KOPT-K1 (cell line): ENCODE results near the gene HBA2.
"Not testable (repeated sequence)": the region's sequence is repeated elsewhere in the genome, so short reads cannot be mapped to it uniquely, and the experiment has no call there.

Experiments used
- H3K27ac ChIP-seq: fragments of 200-600 bp; sonication (generic); 2 replicates; pipeline ENCODE4 v1.5.1; 2016; ENCODE audit warnings: antibody characterized with exemption, mild to moderate bottlenecking, low read depth, low read length; ENCODE audit not compliant: poor library complexity, severe bottlenecking
- H3K36me3 ChIP-seq: fragments of 200-600 bp; sonication (generic); 2 replicates; pipeline ENCODE4 v1.5.1; 2017; ENCODE audit warnings: antibody characterized with exemption, mild to moderate bottlenecking, low read length, moderate library complexity; ENCODE audit not compliant: insufficient read depth
- H3K9me3 ChIP-seq: fragments of 200-600 bp; sonication (generic); 2 replicates; pipeline ENCODE4 v1.5.1; 2017; ENCODE audit warnings: antibody characterized with exemption, low read length, mild to moderate bottlenecking; ENCODE audit not compliant: insufficient read depth, poor library complexity, severe bottlenecking

The HBA2 gene

DNA sequence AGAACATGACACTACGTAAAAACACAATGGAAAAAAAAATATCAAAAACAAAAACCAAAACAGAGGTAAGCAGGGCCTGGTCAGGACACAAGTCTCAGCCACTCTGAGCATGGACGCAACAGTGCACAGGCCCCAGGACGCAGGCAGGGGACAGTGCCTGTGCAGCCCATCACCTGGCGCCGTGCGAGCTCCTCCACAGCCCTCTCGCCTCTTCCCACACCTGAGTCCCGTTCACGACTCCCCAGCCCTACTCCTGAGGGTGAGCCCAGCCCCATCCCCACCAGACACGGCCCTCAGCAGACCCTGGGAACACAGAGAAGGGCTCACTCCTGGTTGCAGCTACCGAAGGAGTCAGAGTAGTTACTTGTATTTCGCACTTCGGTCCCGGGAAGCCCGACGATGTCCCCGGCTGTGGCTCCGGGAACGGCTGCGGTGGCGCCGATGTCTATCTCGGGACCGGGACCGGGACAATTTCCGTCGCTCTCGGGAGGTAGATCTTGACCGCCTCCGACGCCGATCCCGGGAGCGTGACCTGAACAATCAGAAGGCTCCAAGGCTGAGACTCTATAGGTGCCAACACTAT is 17.0 kb downstream of the HBA2 start:
- peaks cover 4% of the 10 kb centered on the region for H3K9me3 ChIP-seq
- H3K27ac ChIP-seq, result no peak overlapping the region
- H3K36me3 ChIP-seq, result peaks cover 90% of the 10 kb centered on the region

DNA sequence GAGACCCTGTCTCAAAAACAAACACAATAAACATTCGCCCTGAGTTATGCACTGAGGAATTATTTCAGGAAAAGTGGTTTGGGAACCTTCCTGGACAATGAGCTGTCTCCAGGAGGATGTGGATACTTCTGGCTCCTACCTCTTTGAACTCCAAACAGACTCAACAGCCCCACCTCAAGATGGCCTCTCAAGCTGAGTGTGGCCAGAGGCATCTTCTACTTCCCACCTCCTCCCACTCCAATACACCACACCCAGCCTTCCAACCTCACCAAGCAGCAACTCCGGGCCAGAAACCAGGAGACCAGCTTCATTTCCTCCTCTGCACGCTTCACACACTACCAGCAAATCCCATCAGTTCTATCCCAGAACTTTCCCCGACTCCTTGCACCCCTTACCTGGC is 19.2 kb downstream of the HBA2 start:
- H3K36me3 ChIP-seq, result peaks cover 99% of the 10 kb centered on the region
- H3K27ac ChIP-seq, result no peak overlapping the region
- H3K9me3 ChIP-seq, result peaks cover 4% of the 10 kb centered on the region

DNA sequence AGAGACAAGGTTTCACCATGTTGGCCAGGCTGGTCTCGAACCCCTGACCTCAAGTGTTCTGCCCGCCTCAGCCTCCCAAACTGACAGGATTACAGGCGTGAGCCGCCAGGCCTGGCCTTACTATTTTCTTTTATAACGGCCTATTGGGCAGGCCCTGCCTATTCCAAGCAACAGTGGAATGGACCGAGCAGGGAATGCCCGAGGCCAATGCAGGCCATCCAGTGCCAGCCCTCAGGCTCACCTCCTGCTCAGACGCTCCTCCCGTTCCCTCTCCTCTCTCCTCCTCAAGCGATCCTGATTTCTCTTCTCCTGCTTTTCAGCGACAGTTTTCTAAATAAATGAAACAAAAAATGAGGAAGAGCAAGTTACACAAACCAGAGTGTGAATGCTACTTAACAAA is 20.0 kb downstream of the HBA2 start:
- Histone ChIP-seq H3K36me3 (peaks cover 100% of the 10 kb centered on the region), H3K9me3 (no peaks in the 10 kb centered on the region), H3K27ac (no peak overlapping the region)

DNA sequence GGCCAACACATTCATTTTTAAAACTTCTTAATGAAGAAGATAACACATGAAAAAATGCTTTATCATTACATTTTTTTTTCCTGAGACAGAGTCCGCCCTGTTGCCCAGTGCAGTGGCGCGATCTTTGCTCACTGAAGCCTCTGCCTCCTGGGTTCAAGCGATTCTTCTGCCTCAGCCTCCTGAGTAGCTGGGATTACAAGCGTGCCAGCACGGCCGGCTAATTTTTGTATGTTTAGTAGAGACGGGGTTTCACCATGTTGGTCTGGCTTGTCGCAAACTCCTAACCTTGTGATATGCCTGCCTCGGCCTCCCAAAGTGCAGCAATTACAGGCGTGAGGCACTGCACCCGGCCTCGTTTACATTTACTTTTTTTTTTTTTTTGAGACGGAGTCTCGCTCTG is 20.8 kb downstream of the HBA2 start:
- Histone ChIP-seq H3K36me3 (peaks cover 100% of the 10 kb centered on the region), H3K9me3 (no peaks in the 10 kb centered on the region), H3K27ac (no peak overlapping the region)

DNA sequence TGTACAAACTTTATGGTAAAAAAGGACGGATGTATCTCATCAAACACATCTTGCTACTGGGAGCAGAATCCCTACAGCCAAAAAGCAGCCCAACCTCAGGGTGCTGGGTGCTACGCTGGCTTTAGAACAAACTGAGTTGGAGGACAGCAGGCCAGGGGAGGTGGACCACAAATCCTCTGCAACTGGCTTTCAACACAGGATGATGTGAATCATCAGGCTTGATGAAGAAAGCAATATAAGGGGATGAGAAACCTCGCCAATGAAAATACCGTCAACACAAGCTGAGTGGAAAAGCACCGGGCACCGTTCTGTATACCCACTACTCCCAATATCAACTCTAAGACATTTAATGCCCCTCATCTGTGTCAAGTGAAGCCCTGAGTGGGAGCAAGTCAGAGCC is 21.8 kb downstream of the HBA2 start:
- H3K9me3 ChIP-seq, result no peaks in the 10 kb centered on the region
- H3K27ac ChIP-seq, result no peak overlapping the region
- peaks cover 100% of the 10 kb centered on the region for H3K36me3 ChIP-seq

DNA sequence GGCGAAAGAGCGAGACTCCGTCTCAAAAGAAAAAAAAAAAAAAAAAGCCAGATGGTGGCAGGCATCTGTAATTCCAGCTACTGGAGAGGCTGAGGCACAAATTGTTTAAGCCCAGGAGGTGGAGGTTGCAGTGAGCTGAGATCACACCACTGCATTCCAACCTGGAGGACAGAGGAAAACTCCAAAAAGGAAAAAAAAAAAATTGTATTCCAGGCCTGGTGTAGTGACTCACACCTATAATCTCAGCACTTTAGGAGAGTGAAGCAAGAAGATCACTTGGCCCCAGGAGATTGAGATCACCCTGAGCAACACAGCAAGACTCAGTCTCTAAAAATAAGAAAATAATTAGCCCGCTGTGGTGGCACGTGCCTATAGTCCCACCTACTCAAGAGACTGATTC is 27.7 kb downstream of the HBA2 start:
- H3K36me3 ChIP-seq, result peaks cover 100% of the 10 kb centered on the region
- no peaks in the 10 kb centered on the region for H3K9me3 ChIP-seq
- H3K27ac ChIP-seq, result no peak overlapping the region

DNA sequence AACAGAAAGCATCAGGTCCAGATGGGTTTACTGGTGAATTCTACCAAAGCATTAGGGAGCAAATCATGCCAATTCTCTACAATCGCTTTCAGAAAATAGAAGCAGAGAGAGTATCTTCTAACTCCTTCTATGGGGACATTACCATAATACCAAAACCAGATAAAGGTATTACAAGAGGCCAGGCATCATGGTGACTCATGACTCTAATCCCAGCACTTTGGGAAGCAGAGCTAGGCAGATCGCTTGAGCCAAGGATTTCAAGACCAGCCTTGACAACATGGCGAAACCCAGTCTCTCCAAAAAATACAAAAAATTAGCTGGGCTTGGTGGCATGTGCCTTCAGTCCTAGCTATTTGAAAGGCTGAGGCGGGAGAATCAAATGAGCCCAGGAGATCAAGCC is 30.6 kb downstream of the HBA2 start:
- Histone ChIP-seq H3K9me3 (no peaks in the 10 kb centered on the region), H3K36me3 (peaks cover 100% of the 10 kb centered on the region), H3K27ac (no peak overlapping the region)

DNA sequence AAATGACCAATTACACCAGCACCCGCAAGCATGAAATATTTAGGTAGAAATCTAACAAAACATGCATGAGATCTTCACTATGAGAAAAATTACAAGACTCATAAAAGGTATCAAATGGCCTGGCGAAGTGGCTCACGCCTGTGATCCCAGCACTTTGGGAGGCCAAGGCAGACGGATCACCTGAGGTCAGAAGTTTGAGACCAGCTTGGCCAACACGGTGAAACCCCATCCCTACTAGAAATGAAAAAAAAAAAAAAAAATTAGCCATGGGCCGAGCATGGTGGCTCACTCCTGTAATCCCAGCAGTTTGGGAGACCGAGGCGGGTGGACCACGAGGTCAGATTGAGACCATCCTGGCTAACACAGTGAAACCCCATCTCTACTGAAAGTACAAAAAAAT is 31.4 kb downstream of the HBA2 start:
- not testable (repeated sequence) for H3K9me3 ChIP-seq, H3K27ac ChIP-seq
- peaks cover 100% of the 10 kb centered on the region for H3K36me3 ChIP-seq

DNA sequence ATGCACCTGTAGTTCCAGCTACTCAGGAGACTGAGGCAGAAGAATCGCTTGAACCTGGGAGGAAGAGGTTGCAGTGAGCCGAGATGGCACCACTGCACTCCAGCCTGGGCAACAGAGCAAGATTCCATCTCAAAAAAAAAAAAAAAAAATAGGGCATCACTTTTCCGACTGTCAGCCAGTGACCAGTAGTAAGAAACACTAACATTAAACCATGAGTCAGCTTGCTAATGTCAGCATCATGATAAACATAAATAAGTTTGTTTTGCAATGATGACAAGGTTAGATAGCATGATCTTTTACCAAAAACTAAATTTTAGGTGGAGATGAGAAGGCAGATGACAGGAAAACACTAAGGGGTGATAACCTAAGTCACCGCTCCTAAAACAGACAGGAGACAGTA is 36.7 kb downstream of the HBA2 start:
- not testable (repeated sequence) for H3K27ac ChIP-seq, H3K9me3 ChIP-seq
- H3K36me3 ChIP-seq, result peaks cover 100% of the 10 kb centered on the region

DNA sequence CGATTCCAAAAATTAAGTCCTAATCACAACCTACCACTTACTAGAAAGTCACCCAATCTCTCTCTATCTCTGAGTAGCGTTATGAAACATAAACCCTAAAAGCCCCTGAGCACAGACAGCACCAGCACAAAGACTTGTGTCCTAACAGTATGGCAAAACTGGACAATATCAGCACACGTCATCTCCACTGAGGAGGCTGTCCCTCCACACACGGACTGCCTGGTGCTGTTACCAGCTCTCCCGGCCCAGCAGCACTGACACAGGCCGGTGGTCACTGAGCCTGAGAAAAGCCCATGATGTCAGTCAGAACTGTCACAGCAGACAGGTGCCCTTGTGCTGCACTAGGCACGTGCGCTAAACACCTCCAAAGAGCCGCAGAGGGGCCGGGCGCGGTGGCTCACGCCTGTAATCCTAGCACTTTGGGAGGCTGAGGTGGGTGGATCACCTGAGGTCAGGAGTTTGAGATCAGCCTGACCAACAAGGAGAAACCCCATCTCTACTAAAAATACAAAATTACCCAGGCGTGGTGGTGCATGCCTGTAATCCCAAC is 39.0 kb downstream of the HBA2 start:
- H3K27ac ChIP-seq, H3K9me3 ChIP-seq: not testable (repeated sequence)
- peaks cover 100% of the 10 kb centered on the region for H3K36me3 ChIP-seq

DNA sequence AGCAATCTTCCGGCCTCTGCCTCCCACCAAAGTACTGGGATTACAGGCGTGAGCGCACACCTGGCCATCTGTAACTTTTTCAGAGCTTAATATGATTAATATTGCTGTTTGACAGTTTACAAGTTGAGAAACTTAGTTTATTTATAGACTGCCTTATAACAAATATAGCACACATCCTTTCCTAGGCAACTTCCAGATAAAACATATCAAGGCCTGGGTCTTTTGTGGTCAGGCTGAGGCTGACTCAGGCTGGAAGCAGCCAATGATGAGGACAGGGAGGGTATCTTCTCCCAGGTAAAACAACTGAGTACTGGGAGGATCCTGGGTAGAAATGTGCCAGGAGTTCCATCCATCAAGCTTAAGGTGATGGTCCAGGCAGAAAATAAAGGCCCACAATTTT is 40.3 kb downstream of the HBA2 start:
- Histone ChIP-seq H3K9me3 (no peaks in the 10 kb centered on the region), H3K27ac (no peak overlapping the region), H3K36me3 (peaks cover 99% of the 10 kb centered on the region)

DNA sequence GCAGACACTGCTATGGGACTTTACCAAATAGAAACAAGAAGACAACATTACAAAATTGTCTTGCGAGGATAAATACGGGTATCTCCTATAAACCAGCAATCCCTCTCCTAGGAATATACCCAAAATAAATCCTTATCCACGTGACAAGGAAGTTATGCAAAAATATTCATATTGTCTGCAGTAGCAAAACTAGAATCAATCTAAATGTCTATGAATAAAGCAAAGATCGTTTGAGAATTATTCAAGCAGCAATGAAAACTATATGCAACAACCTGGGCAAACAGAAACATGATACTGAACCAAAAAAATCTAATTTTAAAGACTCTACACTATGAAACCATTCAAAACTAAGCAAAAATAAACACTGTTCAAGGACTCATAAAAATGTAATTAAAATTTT is 47.3 kb downstream of the HBA2 start:
- no peak overlapping the region for H3K27ac ChIP-seq
- H3K9me3 ChIP-seq, result no peaks in the 10 kb centered on the region
- peaks cover 97% of the 10 kb centered on the region for H3K36me3 ChIP-seq
